Tibial nerve (tissue), 4 donors: Measurements from ENCODE around the gene SERINC5. TPM values are rescaled to one million over a fixed set of nuclear protein-coding genes. Genes with fewer than 3 reads are reported as not detected.

Experiments
- DNase-seq, 2 donors: peaks; one replicate each; pipeline ENCODE4 v3.0.0-alpha.2; 2019; ENCODE audit warnings: low spot score in 2 of 2
- H3K27ac ChIP-seq, 4 donors: fragments of 200-600 bp; sonication (generic) in 3 of 4; one replicate each; pipeline ENCODE4 v1.5.1; 2017 to 2019; ENCODE audit warnings: mild to moderate bottlenecking in 1 of 4
- H3K27me3 ChIP-seq, 2 donors: fragments of 200-600 bp; sonication (generic) in 1 of 2; one replicate each; pipeline versions ENCODE4 v1.5.1 to v1.6.0; 2017 to 2019
- H3K36me3 ChIP-seq, 3 donors: fragments of 200-600 bp; sonication (generic); one replicate each; pipeline ENCODE4 v1.5.1; 2018 to 2019
- H3K4me1 ChIP-seq, 4 donors: fragments of 200-600 bp; sonication (generic) in 3 of 4; one replicate each; pipeline ENCODE4 v1.5.1; 2017 to 2019
- H3K4me3 ChIP-seq, 4 donors: fragments of 200-600 bp; sonication (generic) in 3 of 4; one replicate each; pipeline ENCODE4 v1.5.1; 2017 to 2019; ENCODE audit warnings: mild to moderate bottlenecking in 1 of 4, moderate library complexity in 1 of 4
- H3K9me3 ChIP-seq, 4 donors: fragments of 200-600 bp; sonication (generic) in 3 of 4; one replicate each; pipeline ENCODE4 v1.5.1; 2017 to 2019
- EP300 ChIP-seq, 2 donors: sonication (generic); formaldehyde crosslinking; IDR thresholded peaks; one replicate each; pipeline ENCODE4 v1.6.1; 2017; ENCODE audit warnings: antibody characterized with exemption in 2 of 2, mild to moderate bottlenecking in 1 of 2
- POLR2A ChIP-seq, 2 donors: fragments of 450-650 bp; IDR thresholded peaks; one replicate each; pipeline ENCODE4 v1.6.1; 2017; ENCODE audit warnings: antibody characterized with exemption in 2 of 2, mild to moderate bottlenecking in 2 of 2, moderate library complexity in 2 of 2
- WGBS, 2 donors: methylation state at CpG; one replicate each; pipeline ENCODE4 v1.1.5; 2018; 5-methylcytosine and 5-hydroxymethylcytosine counted together
- total RNA-seq, 4 donors: library from RNA; depleted of rRNA; stranded (reverse); fragments of >200 nt; gene quantifications; one replicate each; pipeline ENCODE4 v1.1.0, GENCODE V29; 2016
- TF ChIP-seq, protein P1 (sequence below), 5 experiments: fragments of 200-600 bp in 3 of 5; fragments of 450-650 bp in 2 of 5; sonication (generic) in 3 of 5; IDR thresholded peaks; one replicate each; pipeline ENCODE4 v1.5.1; 2016 to 2019; ENCODE audit warnings: antibody characterized with exemption in 5 of 5, mild to moderate bottlenecking in 3 of 5, moderate library complexity in 2 of 5

The SERINC5 gene
- total RNA-seq, 4 donors from 2014 or later: 29.1 to 35.8 (median 32.3) TPM

DNA sequence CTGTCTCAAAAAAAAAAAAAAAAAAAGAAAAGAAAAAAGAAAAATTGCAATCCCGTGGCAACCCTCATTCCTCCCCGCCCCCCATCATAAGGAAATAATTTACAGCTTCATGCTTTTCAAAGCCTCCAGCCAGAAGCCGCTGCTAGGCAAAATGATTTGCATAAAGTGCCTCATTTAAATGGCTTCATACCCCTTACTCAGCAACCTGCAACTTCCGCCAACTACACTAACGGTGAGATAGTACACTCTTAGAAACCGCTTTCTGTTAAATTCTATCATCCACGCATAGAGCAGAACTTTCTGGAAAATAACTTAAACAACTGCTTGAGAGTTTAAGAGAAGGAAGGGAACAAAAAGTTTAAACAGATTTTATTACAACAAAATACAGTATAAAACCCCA lies 17.8 kb downstream of the SERINC5 start:
- DNase-seq: no peak
- TF ChIP-seq EP300 (IDR thresholded peaks at IDR 0.05): no peak
- TF ChIP-seq POLR2A (IDR thresholded peaks at IDR 0.05): no peak
- TF ChIP-seq, protein P1, sequence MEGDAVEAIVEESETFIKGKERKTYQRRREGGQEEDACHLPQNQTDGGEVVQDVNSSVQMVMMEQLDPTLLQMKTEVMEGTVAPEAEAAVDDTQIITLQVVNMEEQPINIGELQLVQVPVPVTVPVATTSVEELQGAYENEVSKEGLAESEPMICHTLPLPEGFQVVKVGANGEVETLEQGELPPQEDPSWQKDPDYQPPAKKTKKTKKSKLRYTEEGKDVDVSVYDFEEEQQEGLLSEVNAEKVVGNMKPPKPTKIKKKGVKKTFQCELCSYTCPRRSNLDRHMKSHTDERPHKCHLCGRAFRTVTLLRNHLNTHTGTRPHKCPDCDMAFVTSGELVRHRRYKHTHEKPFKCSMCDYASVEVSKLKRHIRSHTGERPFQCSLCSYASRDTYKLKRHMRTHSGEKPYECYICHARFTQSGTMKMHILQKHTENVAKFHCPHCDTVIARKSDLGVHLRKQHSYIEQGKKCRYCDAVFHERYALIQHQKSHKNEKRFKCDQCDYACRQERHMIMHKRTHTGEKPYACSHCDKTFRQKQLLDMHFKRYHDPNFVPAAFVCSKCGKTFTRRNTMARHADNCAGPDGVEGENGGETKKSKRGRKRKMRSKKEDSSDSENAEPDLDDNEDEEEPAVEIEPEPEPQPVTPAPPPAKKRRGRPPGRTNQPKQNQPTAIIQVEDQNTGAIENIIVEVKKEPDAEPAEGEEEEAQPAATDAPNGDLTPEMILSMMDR (IDR thresholded peaks at IDR 0.05): no peak
- peaks cover 0 to 14% (median 0%) of the 10 kb centered on the region in 3 donors for H3K36me3 ChIP-seq
- H3K9me3 ChIP-seq: peaks cover 0 to 5% (median 0%) of the 10 kb centered on the region in 4 donors
- H3K4me3 ChIP-seq: no peak overlapping the region
- peaks cover 0 to 39% (median 16%) of the 10 kb centered on the region in 4 donors for H3K4me1 ChIP-seq
- no peaks in the 10 kb centered on the region for H3K27me3 ChIP-seq
- WGBS, 2 donors: 54 to 58% methylated on average over 7 of the region's 7 CpGs
- peak overlapping the region in 2 of 4 donors; percentile 69 to 87 for H3K27ac ChIP-seq

DNA sequence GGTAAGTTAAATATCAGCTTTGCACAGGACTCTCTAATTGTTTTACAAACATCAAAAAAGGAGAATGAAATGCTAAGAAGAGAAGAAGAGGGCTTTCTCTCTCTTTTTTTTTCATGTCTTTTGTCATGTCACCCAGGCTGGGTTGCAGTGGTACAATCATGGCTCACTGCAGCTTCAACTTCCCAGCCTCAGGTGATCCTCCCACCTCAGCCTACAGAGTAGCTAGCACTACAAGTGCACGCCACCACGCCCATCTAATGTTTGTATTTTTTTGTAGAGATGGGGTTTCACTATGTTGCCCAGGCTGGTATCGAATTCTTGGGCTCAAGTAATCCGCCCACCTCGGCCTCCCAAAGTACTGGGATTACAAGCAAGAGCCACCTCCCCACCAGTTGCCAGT lies 18.6 kb downstream of the SERINC5 start:
- WGBS, 2 donors: 98% methylated on average over 5 of the region's 5 CpGs
- Histone ChIP-seq H3K36me3 (peaks cover 0 to 7% (median 0%) of the 10 kb centered on the region in 3 donors), H3K9me3 (no peaks in the 10 kb centered on the region), H3K27me3 (no peaks in the 10 kb centered on the region), H3K27ac (peak overlapping the region in 1 of 4 donors; percentile 22), H3K4me1 (peaks cover 0 to 39% (median 16%) of the 10 kb centered on the region in 4 donors), H3K4me3 (no peak overlapping the region)
- no peak for DNase-seq
- TF ChIP-seq, protein P1 (IDR thresholded peaks at IDR 0.05): no peak
- TF ChIP-seq POLR2A (IDR thresholded peaks at IDR 0.05) (no peak), EP300 (IDR thresholded peaks at IDR 0.05) (no peak)

DNA sequence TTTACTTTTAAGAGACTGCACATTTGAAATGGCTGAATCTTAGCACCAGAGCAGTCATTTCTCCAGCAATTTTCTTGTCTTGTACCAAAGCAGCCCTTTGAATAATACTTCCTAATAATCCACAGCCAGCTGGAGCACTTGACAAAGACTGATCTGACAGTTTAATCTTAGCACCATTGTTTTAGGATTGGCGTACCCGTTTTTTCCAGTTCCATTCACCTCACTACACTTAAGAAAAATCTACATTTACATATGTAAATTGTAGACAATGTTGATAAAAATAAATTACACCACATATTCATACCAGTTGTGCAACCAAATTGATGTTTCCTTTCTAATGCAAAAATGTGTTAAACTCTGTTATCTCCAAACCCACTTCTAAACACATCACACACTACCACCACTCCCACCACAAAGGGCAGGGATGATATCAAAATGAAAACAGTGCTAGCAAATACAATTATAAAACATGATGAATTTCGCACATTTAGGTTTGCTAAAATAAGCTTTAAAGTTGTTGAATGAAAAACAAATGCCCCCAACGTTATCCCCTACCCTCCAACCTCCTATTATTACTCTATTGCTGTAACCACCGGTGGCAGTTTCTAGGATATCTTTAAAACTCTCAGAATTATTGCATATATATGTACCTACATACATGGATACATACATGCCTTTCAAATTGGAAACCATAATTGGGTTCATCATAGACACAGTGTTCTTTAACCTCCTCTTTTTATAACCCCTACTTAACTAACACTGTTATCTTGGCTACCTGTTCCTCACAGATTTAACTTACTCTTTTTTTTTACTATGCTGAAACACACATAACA lies 21.5 kb downstream of the SERINC5 start:
- H3K27me3 ChIP-seq: no peaks in the 10 kb centered on the region
- H3K27ac ChIP-seq: no peak overlapping the region
- H3K4me1 ChIP-seq: peaks cover 0 to 33% (median 11%) of the 10 kb centered on the region in 4 donors
- no peaks in the 10 kb centered on the region for H3K36me3 ChIP-seq
- no peak for DNase-seq
- TF ChIP-seq EP300 (IDR thresholded peaks at IDR 0.05) (no peak), POLR2A (IDR thresholded peaks at IDR 0.05) (no peak)
- TF ChIP-seq, protein P1 (IDR thresholded peaks at IDR 0.05): no peak
- 72 to 75% methylated on average over 5 of the region's 5 CpGs for WGBS, 2 donors
- H3K9me3 ChIP-seq: no peaks in the 10 kb centered on the region
- H3K4me3 ChIP-seq: no peak overlapping the region

DNA sequence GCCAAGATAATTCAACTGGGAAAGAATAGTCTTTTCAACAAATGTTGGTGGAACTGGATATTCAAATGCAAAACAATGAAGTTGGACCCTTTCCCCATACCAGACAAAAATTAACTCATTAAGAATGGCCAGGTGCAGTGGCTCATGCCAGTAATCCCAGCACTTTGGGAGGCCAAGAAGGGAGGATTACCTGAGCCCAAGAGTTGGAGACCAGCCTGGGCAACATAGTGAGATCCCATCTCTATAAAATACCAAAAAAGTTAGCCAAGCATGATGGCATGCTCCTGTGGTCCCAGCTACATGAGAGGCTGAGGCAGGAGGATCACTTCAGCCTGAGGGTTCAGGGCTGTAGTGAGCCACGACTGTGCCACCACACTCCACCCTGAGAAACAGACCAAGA lies 24.2 kb downstream of the SERINC5 start:
- WGBS, 2 donors: 60 to 71% methylated on average over 1 of the region's 1 CpG
- no peaks in the 10 kb centered on the region for H3K36me3 ChIP-seq
- no peak for TF ChIP-seq POLR2A (IDR thresholded peaks at IDR 0.05)

DNA sequence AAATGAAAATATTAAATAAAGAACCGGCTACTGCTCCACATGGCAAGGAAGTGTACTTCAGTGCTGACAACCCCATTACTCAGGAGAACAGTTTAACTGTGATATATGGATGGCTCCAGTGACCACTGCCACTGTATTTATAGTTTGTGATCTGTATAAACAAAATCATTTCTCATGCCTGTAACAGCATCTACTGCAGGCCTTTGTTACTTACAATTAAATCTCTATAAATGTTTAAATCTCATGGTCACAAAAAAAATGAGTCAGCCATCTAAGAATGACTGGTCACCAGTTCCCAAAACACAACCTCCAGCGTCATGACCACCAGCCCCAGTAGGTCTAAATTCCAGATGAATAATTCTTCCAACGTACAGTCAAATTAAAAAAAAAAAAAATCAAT lies 24.6 kb downstream of the SERINC5 start:
- Histone ChIP-seq H3K9me3 (no peaks in the 10 kb centered on the region), H3K4me3 (no peak overlapping the region), H3K27ac (peak overlapping the region in 1 of 4 donors; percentile 32), H3K27me3 (no peaks in the 10 kb centered on the region), H3K4me1 (peaks cover 0 to 36% (median 5%) of the 10 kb centered on the region in 4 donors), H3K36me3 (no peaks in the 10 kb centered on the region)
- TF ChIP-seq, protein P1 (IDR thresholded peaks at IDR 0.05): no peak
- TF ChIP-seq POLR2A (IDR thresholded peaks at IDR 0.05) (no peak), EP300 (IDR thresholded peaks at IDR 0.05) (no peak)
- 37% methylated on average over 3 of the region's 3 CpGs for WGBS, 2 donors
- no peak for DNase-seq

More for the DNA sequence above, 24.2 kb downstream of the SERINC5 start:
- Histone ChIP-seq H3K4me3 (no peak overlapping the region), H3K9me3 (no peaks in the 10 kb centered on the region), H3K27me3 (no peaks in the 10 kb centered on the region), H3K27ac (peak overlapping the region in 1 of 4 donors; percentile 32), H3K4me1 (peaks cover 0 to 36% (median 5%) of the 10 kb centered on the region in 4 donors)
- DNase-seq: no peak
